ENCODE data around the gene DNAJB6. TPM values are rescaled to one million over a fixed set of nuclear protein-coding genes. Genes with fewer than 3 reads are reported as not detected.

Gene DNAJB6
- total RNA-seq, 2 experiments from 2014 or later: 56.4 to 65.9 TPM

DNA sequence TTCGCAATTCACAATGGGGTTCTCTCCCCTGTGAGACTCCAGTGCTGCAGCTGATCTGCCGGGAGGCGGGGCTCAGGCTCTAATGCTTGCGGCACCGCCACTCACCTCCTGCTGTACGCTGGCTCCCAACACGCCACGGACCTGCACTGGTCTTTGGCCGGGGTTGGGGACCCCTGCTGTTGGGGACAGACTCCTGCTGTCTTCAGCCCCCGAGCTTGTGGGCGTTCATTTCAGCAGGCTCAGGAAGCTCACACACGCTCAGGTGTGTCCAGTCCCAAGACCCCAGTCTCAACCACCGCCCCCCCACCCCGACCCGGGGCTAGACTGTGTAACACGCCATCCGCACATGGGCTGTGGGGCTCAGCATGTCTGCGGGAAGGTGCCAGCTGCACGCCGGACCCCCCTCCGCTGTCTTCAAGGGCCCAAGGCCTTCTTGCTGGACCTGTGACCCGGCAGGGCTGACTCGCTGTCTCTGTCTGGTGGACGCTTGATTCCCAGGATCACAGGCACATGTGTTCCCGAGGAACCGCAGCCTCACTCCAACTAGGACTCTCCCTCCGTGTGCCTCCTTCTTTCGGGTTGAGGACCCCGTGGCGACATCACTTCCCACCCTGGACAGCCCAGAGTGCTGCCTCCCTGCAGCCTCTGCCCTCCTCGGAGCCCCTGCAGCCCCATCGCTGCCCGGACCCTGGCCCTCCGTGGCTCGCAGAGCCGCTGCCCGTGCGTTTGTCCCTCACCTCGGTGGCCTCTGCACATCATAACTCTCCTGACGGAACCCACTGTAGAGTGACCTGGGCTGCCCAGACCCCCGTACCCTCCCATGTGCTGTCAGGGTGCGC lies 106.4 kb downstream of the DNAJB6 start:
- Histone ChIP-seq H3K4me1 (ENCODE audit: insufficient read depth, low read length, poor library complexity, severe bottlenecking) (peaks cover 4% of the 10 kb centered on the region), H3K9me2 (ENCODE audit: insufficient read depth, low read length) (no peaks in the 10 kb centered on the region), H3K79me2 (ENCODE audit: insufficient read depth, low read depth, low read length) (no peaks in the 10 kb centered on the region), H3K27ac (ENCODE audit: low read depth, low read length, poor library complexity, severe bottlenecking) (no peak overlapping the region), H3K4me3 (ENCODE audit: low read depth, low read length, poor library complexity, severe bottlenecking) (no peak overlapping the region), H3K36me3 (ENCODE audit: insufficient read depth, low read length) (no peaks in the 10 kb centered on the region), H3K4me2 (ENCODE audit: low read length) (no peak overlapping the region), H2AFZ (ENCODE audit: low read length) (no peak overlapping the region), H3K9me3 (ENCODE audit: low read length) (no peaks in the 10 kb centered on the region), H4K20me1 (ENCODE audit: insufficient read depth, low read length) (no peaks in the 10 kb centered on the region)
- ChIA-PET CTCF (ENCODE audit: unreplicated experiment) (no interaction called here), POLR2A (no interaction called here)
- intact Hi-C loops (cut with micrococcal nuclease; ENCODE audit: unreplicated experiment): no loop called here
- no peak for DNase-seq (ENCODE audit: low spot score)
- BruUV-seq (replicated peaks): no TSS peak
- TF ChIP-seq EZH2phosphoT487 (IDR thresholded peaks at IDR 0.05; ENCODE audit: borderline replicate concordance, low read depth, low read length): no peak
- TF ChIP-seq CTCF (conservative IDR thresholded peaks at IDR 0.05; ENCODE audit: low read length): no peak

DNA sequence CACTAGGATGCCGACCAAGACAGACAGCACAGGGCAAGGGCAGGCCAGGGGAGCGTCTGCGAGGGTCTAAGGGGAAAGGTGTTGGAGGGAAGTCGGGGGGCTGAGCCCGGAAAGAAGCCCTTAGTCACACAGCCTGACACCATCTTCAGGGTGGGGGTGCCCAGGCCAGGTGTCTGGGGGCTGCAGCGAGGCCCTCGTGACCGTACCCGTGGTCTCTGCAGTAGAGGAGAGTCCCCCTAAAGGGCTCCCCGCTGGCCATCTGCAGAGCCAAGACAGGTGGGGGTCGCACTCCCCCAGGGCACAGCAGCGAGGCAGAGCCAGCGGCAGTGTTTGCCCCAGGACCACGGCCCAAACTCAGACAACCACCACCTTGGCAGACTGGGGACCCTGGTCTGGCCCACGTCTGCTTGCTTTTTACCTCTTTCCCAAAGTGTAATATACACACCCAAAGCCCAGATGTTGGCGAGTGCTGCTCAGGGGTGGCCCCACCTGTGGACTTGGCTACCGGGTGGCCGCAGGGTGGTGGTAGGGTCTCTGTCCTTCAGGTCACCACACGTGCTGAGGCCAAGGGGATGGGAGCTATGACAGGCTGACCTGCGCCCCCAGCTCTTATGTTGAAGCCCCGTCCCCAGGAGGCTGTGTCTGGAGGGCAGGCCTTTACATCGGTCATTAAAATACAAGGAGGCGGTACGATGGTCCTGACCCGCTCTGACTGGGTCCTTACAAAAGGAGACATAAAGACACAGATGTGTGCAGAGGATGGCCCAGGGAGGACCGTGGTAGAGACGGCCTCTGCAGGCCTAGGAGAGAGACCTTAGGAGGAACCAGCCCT lies 107.4 kb downstream of the DNAJB6 start:
- Histone ChIP-seq H4K20me1 (ENCODE audit: insufficient read depth, low read length) (no peaks in the 10 kb centered on the region), H3K79me2 (ENCODE audit: insufficient read depth, low read depth, low read length) (no peaks in the 10 kb centered on the region), H3K4me1 (ENCODE audit: insufficient read depth, low read length, poor library complexity, severe bottlenecking) (peaks cover 4% of the 10 kb centered on the region), H3K9me3 (ENCODE audit: low read length) (no peaks in the 10 kb centered on the region), H3K36me3 (ENCODE audit: insufficient read depth, low read length) (no peaks in the 10 kb centered on the region), H3K4me2 (ENCODE audit: low read length) (no peak overlapping the region), H3K9me2 (ENCODE audit: insufficient read depth, low read length) (no peaks in the 10 kb centered on the region), H3K4me3 (ENCODE audit: low read depth, low read length, poor library complexity, severe bottlenecking) (no peak overlapping the region), H3K27ac (ENCODE audit: low read depth, low read length, poor library complexity, severe bottlenecking) (no peak overlapping the region), H2AFZ (ENCODE audit: low read length) (no peak overlapping the region)
- DNase-seq (ENCODE audit: low spot score): no peak
- POLR2A ChIA-PET: no interaction called here
- CTCF ChIA-PET (ENCODE audit: unreplicated experiment): no interaction called here
- no TSS peak for BruUV-seq (replicated peaks)
- intact Hi-C loops (cut with micrococcal nuclease; ENCODE audit: unreplicated experiment): no loop called here
- no peak for TF ChIP-seq EZH2phosphoT487 (IDR thresholded peaks at IDR 0.05; ENCODE audit: borderline replicate concordance, low read depth, low read length)
- TF ChIP-seq CTCF (conservative IDR thresholded peaks at IDR 0.05; ENCODE audit: low read length): no peak

DNA sequence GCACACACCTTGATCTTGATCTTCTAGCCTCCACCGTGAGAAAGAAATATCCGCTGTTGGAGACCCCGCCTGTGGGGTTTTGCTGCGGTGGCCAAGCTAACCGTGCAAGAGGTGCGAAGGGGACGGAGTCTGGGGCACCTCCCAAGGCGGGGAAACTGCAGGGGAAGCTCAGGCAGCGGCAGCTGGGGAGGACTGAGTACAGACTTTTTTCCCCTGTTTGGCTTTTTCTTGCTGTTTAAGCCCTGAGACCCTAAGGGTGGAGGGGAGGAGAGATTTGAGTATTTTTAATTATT lies 108.0 kb downstream of the DNAJB6 start:
- no TSS peak for BruUV-seq (replicated peaks)
- no peak overlapping the region for H3K4me2 ChIP-seq (ENCODE audit: low read length)
- peaks cover 4% of the 10 kb centered on the region for H3K4me1 ChIP-seq (ENCODE audit: insufficient read depth, low read length, poor library complexity, severe bottlenecking)
- no peak overlapping the region for H3K27ac ChIP-seq (ENCODE audit: low read depth, low read length, poor library complexity, severe bottlenecking)
- H2AFZ ChIP-seq (ENCODE audit: low read length): no peak overlapping the region
- DNase-seq (ENCODE audit: low spot score): no peak
- no peaks in the 10 kb centered on the region for H3K36me3 ChIP-seq (ENCODE audit: insufficient read depth, low read length)
- H3K4me3 ChIP-seq (ENCODE audit: low read depth, low read length, poor library complexity, severe bottlenecking): no peak overlapping the region
- no peaks in the 10 kb centered on the region for H3K9me3 ChIP-seq (ENCODE audit: low read length)
- TF ChIP-seq EZH2phosphoT487 (IDR thresholded peaks at IDR 0.05; ENCODE audit: borderline replicate concordance, low read depth, low read length) (no peak), CTCF (conservative IDR thresholded peaks at IDR 0.05; ENCODE audit: low read length) (no peak)
- CTCF ChIA-PET (ENCODE audit: unreplicated experiment): no interaction called here
- POLR2A ChIA-PET: no interaction called here
- no peaks in the 10 kb centered on the region for H3K79me2 ChIP-seq (ENCODE audit: insufficient read depth, low read depth, low read length)
- no peaks in the 10 kb centered on the region for H3K9me2 ChIP-seq (ENCODE audit: insufficient read depth, low read length)
- intact Hi-C loops (cut with micrococcal nuclease; ENCODE audit: unreplicated experiment): no loop called here
- H4K20me1 ChIP-seq (ENCODE audit: insufficient read depth, low read length): no peaks in the 10 kb centered on the region
